Hippocampal formation (tissue), 2 donors: Measurements from ENCODE around the gene NR2C2AP.

Experiments
- DNase-seq, 2 donors: peaks; one replicate each; lab custom pipeline; 2025; lab: John Stamatoyannopoulos, UW

The NR2C2AP gene

DNA sequence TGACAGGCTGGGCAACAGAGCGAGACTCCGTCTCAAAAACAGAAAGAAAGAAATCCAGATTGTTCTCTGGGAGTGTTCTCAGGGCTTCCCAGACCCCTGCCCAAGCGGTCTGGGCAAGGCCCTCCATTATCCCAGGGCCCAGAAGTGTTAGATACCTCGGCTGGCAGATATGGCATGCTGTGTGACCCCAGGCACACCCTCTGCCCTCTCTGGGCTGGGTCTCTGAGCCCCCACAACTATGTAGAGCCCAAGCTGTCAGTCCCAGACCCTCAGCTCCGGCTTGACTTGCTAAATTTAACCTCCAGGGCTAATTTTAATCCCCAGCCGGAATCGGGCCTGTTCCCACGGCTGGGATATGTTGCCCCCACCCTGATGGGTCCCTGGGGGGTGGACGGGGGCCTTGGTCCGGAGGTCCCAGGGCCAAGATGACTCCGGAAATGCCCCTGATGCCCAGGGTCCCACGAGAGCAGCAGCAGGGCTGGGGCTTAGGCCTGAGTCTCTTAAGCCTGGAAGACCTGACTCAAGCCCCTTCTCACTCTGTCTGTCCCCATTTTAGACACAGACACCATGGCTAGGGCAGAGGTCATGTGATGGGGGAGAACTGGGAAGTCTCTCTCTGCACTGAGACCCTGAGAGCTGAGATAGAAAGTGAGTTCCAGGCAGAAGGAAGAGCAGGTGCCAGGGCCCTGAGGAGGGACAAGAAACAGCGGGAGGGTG lies 50.4 kb downstream of the NR2C2AP start:
- no peak for DNase-seq

DNA sequence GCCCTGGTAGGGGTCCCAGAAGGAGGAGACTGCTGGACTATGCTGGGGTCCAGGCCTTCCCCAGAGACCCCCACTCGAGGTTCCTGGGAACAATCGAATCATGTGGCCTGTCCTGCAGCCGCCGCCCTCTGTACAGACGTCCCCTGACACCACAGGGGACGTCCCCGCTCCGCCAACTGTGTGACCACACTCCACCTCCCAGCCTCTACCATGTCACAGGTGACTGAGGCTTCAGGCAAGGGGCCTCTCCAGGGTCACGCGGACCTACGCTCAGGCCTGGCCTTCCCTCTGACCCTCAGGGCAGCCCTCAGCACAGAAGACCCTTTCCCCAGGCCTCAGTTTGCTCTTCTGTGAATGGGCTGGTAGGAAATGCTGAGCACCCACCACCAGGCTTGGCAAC lies 51.8 kb downstream of the NR2C2AP start:
- DNase-seq, result no peak
